HPDE6-E6E7 (cell line): ENCODE results near the gene SPPL2C.
A peak's percentile ranks its signal among the peaks of the same experiment; 100 is the strongest.
"Not testable (repeated sequence)": the region's sequence is repeated elsewhere in the genome, so short reads cannot be mapped to it uniquely, and the experiment has no call there.

Experiments
- DNase-seq: peaks from one replicate; pipeline ENCODE4 v3.0.0; 2011; ENCODE audit warnings: missing footprints; ENCODE audit errors: extremely low spot score

SPPL2C gene

GRCh38 chr17:45850011-45850410, 5.3 kb downstream of the SPPL2C start:
- DNase-seq, result no peak

- DNase-seq, result no peak
Observed at GRCh38 chr17:45850468-45850867, 5.8 kb downstream of the SPPL2C start.

GRCh38 chr17:45851022-45851421, 6.3 kb downstream of the SPPL2C start:
- no peak for DNase-seq

- DNase-seq, result no peak
Observed at GRCh38 chr17:45851464-45851863, 6.8 kb downstream of the SPPL2C start.

- DNase-seq, result no peak
Observed at GRCh38 chr17:45851873-45852272, 7.2 kb downstream of the SPPL2C start.

- DNase-seq, result peak; percentile 43
Observed at GRCh38 chr17:45852535-45853297, 8.0 kb downstream of the SPPL2C start.

- no peak for DNase-seq
Observed at GRCh38 chr17:45854209-45854608, 9.5 kb downstream of the SPPL2C start.

GRCh38 chr17:45855691-45856336, 11.1 kb downstream of the SPPL2C start:
- DNase-seq, result no peak

- no peak for DNase-seq
Observed at GRCh38 chr17:45857977-45858708, 13.5 kb downstream of the SPPL2C start.

- DNase-seq, result no peak
Observed at GRCh38 chr17:45861165-45861564, 16.5 kb downstream of the SPPL2C start.

- not testable (repeated sequence) for DNase-seq
Observed at GRCh38 chr17:45862127-45862526, 17.4 kb downstream of the SPPL2C start.

GRCh38 chr17:45863857-45864654, 19.4 kb downstream of the SPPL2C start:
- DNase-seq, result no peak

- no peak for DNase-seq
Observed at GRCh38 chr17:45867171-45867570, 22.5 kb downstream of the SPPL2C start.

GRCh38 chr17:45867702-45868101, 23.0 kb downstream of the SPPL2C start:
- DNase-seq, result no peak

- DNase-seq, result no peak
Observed at GRCh38 chr17:45868276-45868675, 23.6 kb downstream of the SPPL2C start.

GRCh38 chr17:45869676-45870341, 25.1 kb downstream of the SPPL2C start:
- DNase-seq, result no peak

GRCh38 chr17:45870342-45870974, 25.8 kb downstream of the SPPL2C start:
- no peak for DNase-seq

- DNase-seq, result no peak
Observed at GRCh38 chr17:45871718-45872117, 27.0 kb downstream of the SPPL2C start.

- DNase-seq, result no peak
Observed at GRCh38 chr17:45873728-45874127, 29.0 kb downstream of the SPPL2C start.

GRCh38 chr17:45874151-45874550, 29.5 kb downstream of the SPPL2C start:
- no peak for DNase-seq

GRCh38 chr17:45876539-45876938, 31.9 kb downstream of the SPPL2C start:
- no peak for DNase-seq
